GM18870 (cell line): Measurements from ENCODE around the gene SOX13.

Source experiments
- ATAC-seq: cut with Tn5 transposase; IDR thresholded peaks from one replicate; pipeline ENCODE4 v1.9.1; 2021; ENCODE audit warnings: moderate library complexity; ENCODE audit not compliant: unreplicated experiment

SOX13 gene

GRCh38 chr1:204062106-204062505 is 10.8 kb upstream of the SOX13 start:
- no peak for ATAC-seq

GRCh38 chr1:204065174-204065985 is 7.5 kb upstream of the SOX13 start:
- ATAC-seq = no peak

GRCh38 chr1:204065986-204066300 is 7.0 kb upstream of the SOX13 start:
- no peak for ATAC-seq

- ATAC-seq = no peak
These were observed 5.0 kb upstream of the SOX13 start for GRCh38 chr1:204067935-204068334.

GRCh38 chr1:204069887-204070286 is 3.0 kb upstream of the SOX13 start:
- no peak for ATAC-seq

GRCh38 chr1:204070895-204071294 is 2.0 kb upstream of the SOX13 start:
- no peak for ATAC-seq

- ATAC-seq = no peak
These were observed 940 bp downstream of the SOX13 start for GRCh38 chr1:204073837-204074273.

- no peak for ATAC-seq
These were observed 1.6 kb downstream of the SOX13 start for GRCh38 chr1:204074274-204075138.

- ATAC-seq = no peak
These were observed 2.2 kb downstream of the SOX13 start for GRCh38 chr1:204075139-204075521.

- no peak for ATAC-seq
These were observed 3.3 kb downstream of the SOX13 start for GRCh38 chr1:204075890-204076846.

- ATAC-seq = no peak
These were observed 4.0 kb downstream of the SOX13 start for GRCh38 chr1:204076891-204077290.

- no peak for ATAC-seq
These were observed 5.2 kb downstream of the SOX13 start for GRCh38 chr1:204077979-204078696.

GRCh38 chr1:204079608-204079999 is 6.7 kb downstream of the SOX13 start:
- ATAC-seq = no peak

GRCh38 chr1:204080163-204080903 is 7.4 kb downstream of the SOX13 start:
- ATAC-seq = no peak

- ATAC-seq = no peak
These were observed 8.4 kb downstream of the SOX13 start for GRCh38 chr1:204081164-204081790.

- no peak for ATAC-seq
These were observed 9.0 kb downstream of the SOX13 start for GRCh38 chr1:204081791-204082513.

- no peak for ATAC-seq
These were observed 10.6 kb downstream of the SOX13 start for GRCh38 chr1:204083491-204083890.

GRCh38 chr1:204084247-204084772 is 11.4 kb downstream of the SOX13 start:
- no peak for ATAC-seq
